Fibroblast of gingiva (primary cell): ENCODE data around the gene NPHP4.
"Not testable (repeated sequence)": the region's sequence is repeated elsewhere in the genome, so short reads cannot be mapped to it uniquely, and the experiment has no call there.

ENCODE experiments used
- DNase-seq: peaks from one replicate; pipeline ENCODE4 v3.0.0-alpha.2; 2011; ENCODE audit warnings: low read depth

The NPHP4 gene

GRCh38 chr1:5909576-5910275 lies 82.5 kb downstream of the NPHP4 start:
- DNase-seq, result no peak

GRCh38 chr1:5908461-5909375 lies 83.5 kb downstream of the NPHP4 start:
- no peak for DNase-seq

- no peak for DNase-seq
Observed at GRCh38 chr1:5907966-5908365, 84.3 kb downstream of the NPHP4 start.

GRCh38 chr1:5907386-5907785 lies 84.8 kb downstream of the NPHP4 start:
- DNase-seq, result no peak

- DNase-seq, result no peak
Observed at GRCh38 chr1:5906966-5907365, 85.3 kb downstream of the NPHP4 start.

- no peak for DNase-seq
Observed at GRCh38 chr1:5906116-5906515, 86.1 kb downstream of the NPHP4 start.

GRCh38 chr1:5905436-5905835 lies 86.8 kb downstream of the NPHP4 start:
- DNase-seq, result no peak

- no peak for DNase-seq
Observed at GRCh38 chr1:5904551-5904950, 87.7 kb downstream of the NPHP4 start.

- DNase-seq, result no peak
Observed at GRCh38 chr1:5903680-5904079, 88.5 kb downstream of the NPHP4 start.

- no peak for DNase-seq
Observed at GRCh38 chr1:5903031-5903430, 89.2 kb downstream of the NPHP4 start.

GRCh38 chr1:5901841-5902240 lies 90.4 kb downstream of the NPHP4 start:
- no peak for DNase-seq

- peak; percentile 39 for DNase-seq
Observed at GRCh38 chr1:5901150-5901549, 91.1 kb downstream of the NPHP4 start.

GRCh38 chr1:5898266-5898665 lies 94.0 kb downstream of the NPHP4 start:
- no peak for DNase-seq

- no peak for DNase-seq
Observed at GRCh38 chr1:5896706-5897660, 95.2 kb downstream of the NPHP4 start.

GRCh38 chr1:5895446-5896406 lies 96.5 kb downstream of the NPHP4 start:
- DNase-seq, result no peak

- DNase-seq, result not testable (repeated sequence)
Observed at GRCh38 chr1:5893699-5894278, 98.4 kb downstream of the NPHP4 start.

GRCh38 chr1:5892329-5892728 lies 99.9 kb downstream of the NPHP4 start:
- DNase-seq, result no peak

GRCh38 chr1:5891736-5892135 lies 100.5 kb downstream of the NPHP4 start:
- peak; percentile 47 for DNase-seq

GRCh38 chr1:5891137-5891536 lies 101.1 kb downstream of the NPHP4 start:
- DNase-seq, result no peak

- DNase-seq, result no peak
Observed at GRCh38 chr1:5890346-5891106, 101.7 kb downstream of the NPHP4 start.
